OCI-M2 (cell line): ENCODE measurements around the gene CHKB.
A peak's percentile ranks its signal among the peaks of the same experiment; 100 is the strongest.

Experiments used
- DNase-seq: peaks from one replicate; lab custom pipeline; 2025; ENCODE audit not compliant: unreplicated experiment; lab: John Stamatoyannopoulos, UW

Gene CHKB

DNA sequence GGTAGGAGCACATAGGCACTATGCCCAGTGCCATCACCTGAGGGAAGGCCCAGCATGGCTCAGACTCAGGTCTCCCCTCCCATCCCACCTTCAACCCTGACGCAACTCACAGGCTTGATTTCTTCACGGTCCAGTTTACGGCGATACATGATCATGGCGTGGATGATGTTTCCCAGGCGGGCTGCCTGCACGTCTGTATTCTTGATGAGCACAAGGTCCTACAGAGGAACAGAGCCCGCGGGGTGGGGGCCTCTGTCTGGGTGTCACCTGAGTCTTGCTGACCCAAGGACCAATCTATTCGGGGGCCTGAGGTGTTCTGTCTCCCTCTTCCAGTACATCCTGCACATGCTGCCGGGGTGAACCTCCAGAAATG lies 8.3 kb downstream of the CHKB start:
- no peak for DNase-seq

DNA sequence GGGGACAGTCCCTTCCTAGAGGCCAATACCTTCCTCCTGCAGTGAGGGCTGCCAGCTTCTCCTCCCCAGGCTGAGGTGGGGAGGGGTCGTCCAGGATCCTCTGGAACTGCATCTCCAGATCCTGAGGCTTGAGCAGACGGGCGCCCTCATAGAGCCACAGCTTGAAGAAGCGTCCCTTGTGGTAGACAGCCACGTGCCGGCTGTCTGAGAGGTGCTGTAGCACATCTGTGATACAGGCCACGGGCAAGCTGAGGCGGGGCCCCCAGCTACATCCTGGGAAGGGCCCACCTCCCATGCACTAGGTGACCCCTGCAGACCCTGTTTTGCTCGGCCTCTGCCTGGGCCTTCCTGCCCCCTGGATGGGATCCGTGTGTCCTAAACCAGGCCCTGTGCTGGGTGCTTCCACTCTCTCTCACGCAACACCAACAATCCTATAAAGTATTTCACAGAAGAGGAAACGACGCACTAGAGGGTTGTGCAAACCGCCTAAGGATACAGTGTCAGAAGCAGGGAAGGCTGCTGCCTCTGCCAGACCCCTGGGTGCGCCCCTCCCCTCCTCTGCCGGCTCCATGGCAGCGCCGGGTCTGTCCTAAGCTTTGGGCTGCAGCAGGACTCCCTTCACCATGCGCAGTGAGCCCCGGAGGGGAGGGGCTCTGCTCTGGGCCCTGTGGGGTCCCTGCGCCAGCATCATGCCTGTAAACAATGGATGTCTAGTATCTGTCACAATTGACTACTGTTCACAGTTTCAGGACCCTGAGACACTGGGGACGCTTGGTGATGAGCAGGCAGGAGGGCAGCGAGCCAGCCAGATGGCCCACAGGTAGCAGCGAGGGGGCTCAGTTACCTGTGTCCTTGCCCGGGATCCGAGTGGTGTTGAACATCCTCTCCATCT lies 8.9 kb downstream of the CHKB start:
- no peak for DNase-seq

DNA sequence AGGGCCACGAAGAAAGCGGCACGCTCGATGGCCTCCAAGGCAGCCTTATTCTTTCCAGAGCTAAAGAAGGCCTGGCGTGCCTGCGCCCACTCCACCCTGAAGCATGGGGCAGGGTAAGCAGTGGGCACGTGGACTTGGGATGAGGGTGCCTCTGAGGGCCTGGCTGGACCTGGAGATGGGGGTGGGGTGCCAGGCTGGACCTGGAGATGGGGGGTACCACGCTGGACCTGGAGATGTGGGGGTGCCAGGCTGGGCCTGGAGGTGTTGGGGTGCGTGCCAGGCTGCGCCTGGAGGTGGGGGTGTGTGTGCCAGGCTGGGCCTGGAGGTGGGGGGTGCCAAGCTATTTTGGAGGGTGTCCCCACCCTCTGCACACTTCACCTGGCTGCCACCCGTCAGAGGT lies 9.7 kb downstream of the CHKB start:
- no peak for DNase-seq

DNA sequence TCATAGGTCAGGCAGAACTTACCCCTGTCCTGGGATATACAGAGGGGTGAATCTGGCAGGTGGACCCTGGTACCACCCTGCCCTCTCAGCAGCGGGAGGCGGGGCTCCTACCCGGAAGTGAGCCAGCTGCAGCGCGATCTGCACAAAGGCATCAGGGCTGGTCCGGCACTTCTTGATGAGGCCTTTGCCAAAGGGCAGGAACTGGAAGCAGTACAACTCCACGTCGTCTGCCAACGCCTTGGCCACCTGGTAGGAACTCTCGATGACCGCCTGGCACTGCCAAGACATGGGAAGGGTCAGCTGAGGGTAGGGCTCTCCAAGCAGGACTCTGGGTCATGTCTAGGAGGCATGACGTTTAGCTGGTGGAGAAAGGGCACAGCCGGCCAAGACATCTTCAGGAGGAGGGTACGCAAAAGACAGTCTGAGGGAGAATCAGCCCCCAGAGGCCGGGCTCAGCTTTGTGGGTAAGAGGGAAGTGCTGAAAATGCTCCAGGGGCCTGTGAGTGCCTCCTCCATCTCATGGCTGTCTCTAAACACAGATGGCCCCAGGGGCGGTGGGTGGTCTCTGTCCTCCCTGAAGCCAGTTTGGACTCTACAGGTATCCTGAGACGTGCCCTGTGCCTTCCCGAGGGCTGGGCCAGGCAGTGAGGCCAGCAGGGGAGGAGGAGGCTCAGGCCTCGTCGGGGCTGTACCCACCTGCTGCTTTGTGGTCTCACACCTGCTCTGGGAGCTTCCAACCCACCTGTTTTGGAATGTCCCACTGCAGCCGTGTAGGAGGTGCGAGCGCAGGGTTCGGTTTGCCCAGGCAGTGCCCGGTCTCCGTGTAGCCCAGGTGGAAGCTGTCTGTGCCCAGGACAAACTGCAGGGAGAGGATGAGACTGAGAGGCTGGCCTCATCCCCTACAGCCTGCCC lies 11.1 kb downstream of the CHKB start:
- DNase-seq: no peak

DNA sequence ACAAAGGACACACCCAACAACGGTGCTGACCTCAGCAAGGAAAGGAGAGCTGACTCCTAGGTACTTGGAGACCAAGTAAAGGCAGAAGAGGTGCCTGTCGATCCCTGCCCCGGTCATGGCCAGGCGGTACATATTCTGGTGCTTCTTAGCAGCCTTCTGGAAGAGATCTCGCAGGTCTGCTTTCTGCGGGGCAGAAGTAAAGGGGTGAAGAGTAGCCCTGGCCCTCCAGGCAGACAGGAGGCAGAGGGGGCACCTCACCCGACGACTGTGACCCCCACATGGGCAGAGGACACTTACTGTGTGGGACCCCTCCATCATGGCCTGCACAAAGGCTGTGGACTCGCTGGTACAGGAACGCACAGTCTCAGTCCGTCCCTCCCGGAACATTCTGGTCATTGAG lies 11.8 kb downstream of the CHKB start:
- DNase-seq: no peak

DNA sequence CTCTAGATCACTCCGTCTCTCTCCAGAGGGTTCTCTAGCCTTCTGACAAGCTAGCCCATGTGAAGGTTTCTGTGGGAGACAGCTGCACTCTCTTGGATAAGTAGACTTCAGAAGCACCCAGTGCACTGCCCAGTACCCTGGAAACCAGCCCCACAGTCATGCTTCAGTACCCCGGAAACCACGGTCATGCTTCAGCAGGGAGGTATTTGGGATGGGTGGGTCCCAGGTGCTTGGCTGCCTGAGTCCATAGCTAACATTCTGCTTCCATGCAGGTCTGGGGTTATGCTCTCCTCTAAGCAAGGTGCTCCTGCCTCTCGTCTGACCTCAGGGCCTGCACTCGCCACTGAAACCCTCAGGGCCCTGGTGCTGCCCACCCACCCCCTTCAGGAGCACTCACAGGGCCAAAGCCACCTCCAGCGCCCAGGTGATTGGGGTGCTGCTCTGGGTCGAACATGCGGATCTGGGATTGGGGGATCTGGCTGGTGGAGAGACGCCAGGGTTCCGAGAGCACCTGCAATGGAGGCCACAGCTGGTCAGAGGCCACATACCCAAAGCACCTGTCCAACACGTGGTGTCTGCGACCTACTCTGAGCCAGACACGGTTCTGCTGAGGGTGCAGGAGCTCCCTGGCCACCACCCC lies 12.6 kb downstream of the CHKB start:
- no peak for DNase-seq

DNA sequence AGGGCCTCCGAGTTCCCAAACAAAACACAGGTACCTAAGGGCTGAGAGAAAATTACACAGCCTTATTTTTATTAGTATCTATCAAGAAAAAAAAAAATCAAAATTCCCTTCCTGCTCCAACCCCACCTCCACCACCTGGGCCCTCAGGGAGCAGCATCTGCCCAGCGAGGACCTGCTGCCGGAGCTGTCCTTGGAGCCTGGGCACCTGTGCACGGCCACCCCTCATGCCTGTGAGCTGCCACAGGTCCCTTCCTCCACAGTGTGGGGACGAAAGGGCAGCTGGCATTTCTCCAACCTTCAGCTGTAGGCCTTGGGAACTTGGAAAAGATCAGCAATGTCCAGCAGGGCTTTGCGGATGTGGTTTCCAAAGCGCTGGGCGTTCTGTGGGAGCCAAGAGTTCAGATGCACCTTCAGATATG lies 13.6 kb downstream of the CHKB start:
- DNase-seq: no peak

DNA sequence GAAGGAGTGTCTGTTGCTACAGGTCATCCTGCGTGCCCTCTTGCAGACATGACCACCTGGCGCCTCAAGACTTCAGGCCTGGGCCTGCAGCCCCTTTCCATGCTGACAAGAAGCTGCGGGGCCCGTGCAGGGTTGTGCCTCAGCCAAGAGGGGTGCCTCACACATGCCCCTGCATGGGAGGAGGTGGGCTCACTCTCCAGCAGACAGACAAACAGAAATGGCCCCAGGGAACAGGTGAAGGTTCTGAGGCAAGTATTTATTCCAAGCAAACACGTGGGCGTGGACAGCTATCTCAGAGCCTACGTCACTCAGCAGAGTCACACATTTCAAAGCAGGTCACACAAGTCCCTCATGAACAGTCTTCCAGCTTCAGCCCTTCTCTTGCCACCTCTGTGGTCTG lies 14.0 kb downstream of the CHKB start:
- no peak for DNase-seq

DNA sequence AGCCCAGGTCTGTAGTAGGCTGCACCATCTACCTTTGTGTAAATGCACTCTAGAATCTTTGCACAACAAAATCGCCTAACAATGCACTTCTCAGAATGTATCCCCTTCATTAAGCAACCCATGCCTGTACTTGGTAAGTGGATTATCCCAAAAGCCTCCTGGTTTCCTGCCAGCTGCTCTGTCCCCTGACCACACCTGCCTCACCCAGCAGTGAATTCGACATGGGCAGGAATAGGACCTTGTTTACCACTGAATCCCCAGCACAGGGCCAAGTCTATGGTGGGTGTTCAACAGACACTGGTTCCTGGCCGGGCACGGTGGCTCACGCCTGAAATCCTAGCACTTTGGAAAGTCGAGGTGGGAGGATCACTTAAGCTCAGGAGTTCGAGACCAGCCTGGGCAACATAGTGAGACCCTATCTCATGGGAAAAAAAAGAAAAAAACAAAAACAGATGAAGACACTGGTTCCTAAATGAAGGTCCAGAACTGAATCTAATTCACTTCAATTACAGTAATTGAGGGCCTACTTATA lies 14.9 kb downstream of the CHKB start:
- DNase-seq: no peak

DNA sequence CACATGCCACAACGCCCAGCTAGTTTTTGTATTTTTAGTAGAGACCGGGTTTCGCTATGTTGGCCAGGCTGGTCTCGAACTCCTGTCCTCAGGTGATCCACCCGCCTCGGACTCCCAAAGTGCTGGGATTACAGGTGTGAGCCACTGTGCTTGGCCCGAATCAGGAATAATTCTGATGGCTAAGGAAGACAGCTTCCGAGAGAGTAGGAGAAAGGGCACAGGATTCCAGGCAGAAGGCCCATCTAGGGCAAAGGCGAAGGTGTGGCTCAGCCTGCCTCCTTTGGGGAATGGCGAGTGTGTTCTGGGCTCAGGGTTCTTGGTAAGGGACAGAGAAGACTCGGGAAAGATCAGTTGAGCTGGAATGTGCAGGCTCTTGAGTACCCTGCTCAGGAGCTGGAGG lies 18.4 kb downstream of the CHKB start:
- no peak for DNase-seq

DNA sequence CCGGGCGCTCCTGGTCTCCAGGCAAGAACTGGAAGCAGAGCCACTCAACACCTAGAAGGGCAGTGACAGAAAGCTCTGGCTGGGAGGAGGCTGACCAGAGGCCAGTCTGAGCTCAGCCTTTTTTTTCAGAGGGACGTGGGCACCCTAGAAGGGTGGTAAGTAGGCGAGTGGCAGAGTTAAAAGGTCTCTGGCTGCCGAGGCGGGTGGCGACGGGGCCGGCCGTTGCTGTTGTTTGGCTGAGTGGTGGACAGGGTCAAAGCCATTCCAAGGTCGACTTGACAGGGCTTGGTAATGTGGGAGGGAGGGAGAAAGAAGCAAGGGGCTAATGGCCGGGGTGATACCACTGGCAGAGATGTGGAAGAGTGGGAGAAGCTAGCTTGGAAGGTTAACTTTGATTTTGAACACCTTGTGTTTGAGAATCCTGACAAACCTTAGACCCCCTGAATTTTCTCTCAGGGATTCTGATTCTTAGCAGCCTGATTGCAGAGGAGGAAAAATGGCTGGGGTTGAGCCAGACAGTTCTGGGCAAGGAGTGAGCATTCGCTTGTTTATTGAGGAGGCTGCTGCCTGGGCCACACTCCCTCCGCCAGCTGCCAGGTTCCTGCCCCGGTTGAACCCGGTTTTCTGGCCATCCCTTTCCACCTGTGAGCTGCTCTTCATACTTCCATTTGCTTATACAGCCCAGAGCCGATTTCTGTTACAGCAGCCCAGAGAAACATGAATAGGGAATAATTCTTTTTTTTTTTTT lies 19.1 kb downstream of the CHKB start:
- no peak for DNase-seq

DNA sequence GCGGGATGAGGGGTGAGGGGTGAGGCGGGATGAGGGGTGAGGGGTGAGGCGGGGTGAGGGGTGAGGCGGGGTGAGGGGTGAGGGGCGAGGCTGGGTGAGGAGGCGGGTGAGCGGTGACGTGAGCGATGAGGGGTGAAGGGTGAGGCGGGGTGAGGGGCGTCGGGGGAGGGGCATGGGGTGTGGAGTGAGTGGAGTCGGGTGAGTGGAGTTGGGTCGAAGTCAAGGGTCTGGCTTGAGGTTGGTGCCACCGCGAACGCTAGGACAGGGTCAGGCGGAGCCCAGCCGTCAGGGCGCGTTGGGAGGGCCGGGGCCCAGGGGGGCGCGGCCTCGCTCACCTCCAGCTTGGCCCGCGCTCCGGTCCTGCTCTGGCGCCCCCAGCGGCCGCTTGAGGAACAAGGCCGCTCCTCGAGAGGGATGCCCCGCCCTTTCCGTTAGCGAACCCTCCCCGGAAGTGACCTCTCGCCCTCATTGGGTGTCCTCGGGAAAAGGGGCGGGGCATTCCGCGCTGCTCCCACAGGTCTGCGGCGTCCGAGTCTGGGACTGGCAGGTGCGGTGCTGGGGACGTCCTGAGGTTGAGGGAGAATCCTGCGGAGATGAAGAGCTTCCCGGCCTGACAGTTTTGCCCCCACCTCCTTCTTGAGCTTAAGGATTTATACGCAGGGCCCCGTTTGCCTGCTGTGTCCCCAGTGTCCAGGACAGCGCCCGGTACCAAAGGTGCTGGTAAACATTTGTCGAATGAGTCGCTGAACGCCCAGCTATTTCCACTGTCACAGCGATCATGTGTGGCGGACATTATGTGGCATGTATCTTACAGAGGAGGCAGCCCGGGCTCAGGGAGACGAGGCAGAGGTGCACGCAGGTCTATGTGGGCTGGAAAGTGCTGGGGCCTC lies 19.9 kb downstream of the CHKB start, which contains the start of gene SYCE3:
Gene SYCE3, minus strand, starts transcription at position 397 of the 890 bp plus-strand sequence. CDS start 6,514 bp downstream, outside the sequence.
- peak; percentile 65 for DNase-seq

DNA sequence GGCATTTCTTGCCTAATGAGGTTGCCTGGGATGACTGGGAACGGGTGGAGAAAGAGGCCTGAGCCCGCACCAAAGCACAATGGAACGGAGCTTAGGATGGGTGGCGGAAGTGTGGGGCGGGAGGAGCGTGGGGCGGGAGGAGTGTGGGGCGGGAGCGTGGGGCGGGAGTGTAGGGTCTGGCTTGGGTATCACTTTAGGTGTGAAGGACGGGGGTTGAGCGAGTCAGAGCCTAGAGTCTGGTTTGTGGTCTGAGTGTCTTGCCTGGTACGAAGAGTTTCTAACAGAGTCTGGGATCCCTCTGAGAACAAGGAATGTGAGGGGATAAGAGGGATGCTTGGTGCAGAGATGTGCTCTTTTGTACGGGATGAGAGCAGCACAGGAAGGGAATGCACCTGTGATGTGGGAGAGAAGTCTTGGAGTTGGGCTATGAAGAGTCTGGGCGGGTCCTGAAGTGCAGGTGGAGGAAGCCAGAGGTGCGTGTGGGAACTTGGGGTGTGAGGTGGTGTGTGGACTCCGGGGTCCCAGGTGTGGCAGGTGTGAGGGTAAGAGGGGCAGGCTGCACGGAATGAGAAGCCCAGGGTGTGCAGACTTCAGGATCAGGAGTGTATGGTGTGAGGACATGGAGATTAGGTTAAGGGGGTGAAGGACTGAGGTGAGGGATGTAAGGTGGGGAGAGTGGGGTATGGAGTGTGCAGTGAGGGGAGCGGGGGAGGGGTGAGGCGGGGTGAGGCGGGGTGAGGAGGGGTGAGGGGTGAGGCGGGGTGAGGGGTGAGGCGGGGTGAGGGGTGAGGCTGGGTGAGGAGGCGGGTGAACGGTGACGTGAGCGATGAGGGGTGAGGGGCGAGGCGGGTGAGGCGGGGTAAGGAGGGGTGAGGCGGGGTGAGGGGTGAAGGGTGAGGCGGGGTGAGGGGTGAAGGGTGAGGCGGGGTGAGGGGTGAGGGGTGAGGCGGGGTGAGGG lies 21.0 kb downstream of the CHKB start:
- no peak for DNase-seq

DNA sequence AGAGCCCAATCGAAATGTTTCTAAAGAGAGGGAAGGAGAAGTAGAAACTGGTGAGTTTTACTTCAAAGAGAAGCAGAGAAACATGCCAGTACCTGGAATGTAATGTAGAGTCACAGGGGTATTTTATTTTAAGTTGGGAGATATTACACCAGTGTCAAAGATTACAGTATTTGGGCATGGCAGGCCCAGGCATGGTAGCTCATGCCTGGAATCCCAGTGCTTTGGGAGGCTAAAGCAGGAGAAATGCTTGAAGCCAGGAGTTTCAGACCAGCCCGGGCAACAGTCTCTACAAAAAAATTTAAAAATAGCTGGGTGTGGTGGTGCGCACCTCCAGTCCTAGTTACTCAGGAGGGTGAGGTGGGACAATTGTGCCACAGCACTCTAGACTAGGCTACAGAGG lies 22.6 kb downstream of the CHKB start:
- no peak for DNase-seq

DNA sequence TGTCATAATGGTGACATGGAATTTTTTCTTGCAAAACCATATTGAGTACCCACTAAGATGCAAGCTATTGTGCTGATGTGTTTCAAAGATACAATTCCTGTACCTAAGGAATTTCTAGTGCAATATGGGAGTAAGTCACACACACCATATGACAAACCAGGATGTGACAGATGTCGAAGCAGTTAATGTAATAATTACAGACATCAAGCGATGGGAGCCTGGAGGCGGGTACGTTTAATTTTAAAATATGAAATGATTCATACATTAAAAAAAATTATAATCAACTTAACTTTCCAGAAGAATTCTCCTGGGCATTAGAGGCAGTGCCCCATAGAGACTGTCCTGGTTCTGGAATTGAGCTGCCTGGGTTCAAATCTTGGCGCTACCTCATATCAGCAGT lies 25.9 kb downstream of the CHKB start:
- no peak for DNase-seq

DNA sequence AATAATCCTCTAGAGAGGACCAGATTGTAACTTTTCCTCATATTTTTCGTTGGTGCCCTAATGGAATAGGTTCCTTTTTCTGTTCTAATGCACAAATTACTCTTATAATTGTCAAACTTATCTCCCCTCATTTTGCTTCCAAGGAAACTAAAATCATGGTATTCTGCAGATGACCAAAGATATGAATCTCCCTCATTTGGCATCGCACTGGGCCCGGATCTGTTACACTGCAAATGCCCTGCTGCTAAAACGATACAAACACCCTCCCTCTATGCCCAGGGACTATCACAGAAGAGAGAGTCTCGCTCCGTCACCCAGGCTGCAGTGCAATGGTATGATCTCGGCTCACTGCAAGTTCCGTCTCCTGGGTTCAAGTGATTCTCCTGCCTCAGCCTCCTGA lies 29.3 kb downstream of the CHKB start:
- DNase-seq: no peak

DNA sequence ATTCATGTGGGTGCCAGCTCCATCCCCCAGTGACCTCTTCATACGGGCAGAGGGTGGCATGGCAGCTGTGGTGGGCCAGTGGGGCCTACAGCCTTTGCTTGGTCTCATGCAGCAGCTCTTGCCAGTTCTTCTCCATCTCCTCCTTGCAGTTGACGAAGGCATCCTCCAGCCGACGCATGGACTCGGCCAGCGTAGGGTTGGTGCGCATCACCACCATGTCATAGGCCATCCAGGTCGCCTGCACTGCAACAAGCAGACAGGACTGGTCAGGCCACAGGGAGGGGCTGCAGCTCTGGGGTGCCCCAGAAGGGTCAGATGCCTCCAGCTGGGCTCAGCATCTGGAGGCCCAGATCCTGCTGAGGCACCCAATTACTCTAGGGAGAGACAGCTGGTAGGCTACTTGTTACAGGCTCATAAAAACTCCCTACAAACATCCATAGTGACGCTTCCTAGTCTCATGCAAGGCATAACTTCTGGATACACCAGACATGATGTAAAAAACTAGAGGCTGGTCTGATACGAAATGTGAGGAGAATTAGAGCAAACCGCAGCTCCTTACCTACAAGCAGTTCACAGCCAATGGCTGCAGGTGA lies 31.4 kb downstream of the CHKB start:
- DNase-seq: no peak

DNA sequence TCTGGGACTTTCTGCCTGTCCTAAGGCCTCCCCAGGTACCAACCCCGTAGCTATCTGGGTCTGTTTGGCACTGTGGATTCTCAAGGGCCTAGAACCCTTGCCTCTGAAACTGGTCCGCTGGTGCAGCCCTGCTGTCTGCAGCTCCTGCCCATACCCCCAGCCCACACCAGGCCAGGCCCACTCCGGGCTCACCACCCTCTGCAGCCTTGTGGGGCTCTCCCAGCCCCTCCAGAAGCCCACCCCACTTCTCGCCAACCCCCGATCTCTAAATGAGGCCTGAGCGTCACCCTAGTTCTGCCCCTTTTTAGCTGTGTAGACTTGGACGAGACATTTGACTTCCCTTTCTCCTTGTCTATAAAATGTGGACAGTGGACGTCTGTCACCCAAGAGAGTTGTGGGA lies 32.3 kb downstream of the CHKB start:
- DNase-seq: no peak
